GM12878 (cell line): ENCODE results near the gene RET. TPM values are rescaled to one million over a fixed set of nuclear protein-coding genes. Genes with fewer than 3 reads are reported as not detected.

Source experiments
- ATAC-seq: fragments of 200-7000 bp; cut with Tn5 transposase; 3 replicates; pipeline ENCODE4 v1.9.1; 2020; ENCODE audit warnings: mild to moderate bottlenecking, moderate library complexity
- Bru-seq: library from RNA; stranded (reverse); fragments of 400-500 nt; gene quantifications from one replicate; lab custom pipeline; 2021; lab: Mats Ljungman, UMichigan
- BruChase-seq, 2 experiments: library from RNA; stranded (reverse); fragments of 400-500 nt; gene quantifications; one replicate each; lab custom pipeline; 2021; lab: Mats Ljungman, UMichigan
- BruUV-seq: library from RNA; stranded (reverse); fragments of 400-500 nt; replicated peaks from 2 replicates; lab custom pipeline; 2021; lab: Mats Ljungman, UMichigan
- CTCF ChIA-PET: fragments of 300-600 bp; sonication (Branson Sonifier 250); formaldehyde crosslinking; extraction: SDS; loops from one replicate; lab custom pipeline; 2021; ENCODE audit warnings: inconsistent platforms; lab: Yijun Ruan, JAX
- POLR2A ChIA-PET: fragments of 350-600 bp; formaldehyde crosslinking; extraction: SDS; loops from one replicate; lab custom pipeline; 2021; ENCODE audit warnings: inconsistent platforms; lab: Charles Lee
- RAD21 ChIA-PET: fragments of 300-600 bp; sonication (Branson Sonifier 250); formaldehyde crosslinking; loops from one replicate; lab custom pipeline; 2023; ENCODE audit warnings: antibody characterized with exemption; ENCODE audit not compliant: unreplicated experiment; lab: Charles Lee
- SMC1A ChIA-PET: fragments of 300-600 bp; sonication (Branson Sonifier 250); formaldehyde crosslinking; loops from one replicate; lab custom pipeline; 2023; ENCODE audit not compliant: unreplicated experiment, uncharacterized antibody; lab: Charles Lee
- DNase-seq: peaks from one replicate; pipeline ENCODE4 v3.0.0-alpha.2; 2011; ENCODE audit warnings: low read depth, low spot score
- FAIRE-seq: peaks from 3 replicates; lab custom pipeline; 2011; peaks lifted over from hg19 to GRCh38; lab: Jason Lieb, UNC
- H2AFZ ChIP-seq: 2 replicates; pipeline ENCODE4 v1.6.0; 2011; ENCODE audit warnings: low read depth, low read length, control low read depth; ENCODE audit not compliant: control insufficient read depth
- H3K27ac ChIP-seq: 2 replicates; pipeline ENCODE4 v1.5.1; 2011; ENCODE audit warnings: control low read depth; ENCODE audit not compliant: control insufficient read depth, insufficient read depth
- H3K27me3 ChIP-seq, 2 experiments: replicated peaks in 1 of 2; 2 replicates each; pipeline versions ENCODE4 v1.6.0 to v1.6.1; 2011; ENCODE audit warnings: low read length in 1 of 2; ENCODE audit not compliant: control insufficient read depth in 2 of 2, insufficient read depth in 2 of 2
- H3K36me3 ChIP-seq, 2 experiments: 2 replicates each; pipeline ENCODE4 v1.5.1; 2011; ENCODE audit warnings: low read length in 1 of 2; ENCODE audit not compliant: control insufficient read depth in 2 of 2, insufficient read depth in 2 of 2
- H3K4me1 ChIP-seq: 2 replicates; pipeline ENCODE4 v1.6.1; 2011; ENCODE audit warnings: mild to moderate bottlenecking, low read length, moderate library complexity, mixed read lengths; ENCODE audit not compliant: control insufficient read depth, insufficient read depth
- H3K4me2 ChIP-seq: 2 replicates; pipeline ENCODE4 v1.6.0; 2011; ENCODE audit warnings: control low read depth; ENCODE audit not compliant: control insufficient read depth, insufficient read depth
- H3K4me3 ChIP-seq: fragments of 200-600 bp; sonication (generic); 2 replicates; pipeline ENCODE4 v1.5.1; 2016
- H3K79me2 ChIP-seq: 2 replicates; pipeline ENCODE4 v1.6.0; 2011; ENCODE audit warnings: low read length; ENCODE audit not compliant: control insufficient read depth, insufficient read depth
- H3K9ac ChIP-seq: 2 replicates; pipeline ENCODE4 v1.8.0; 2011; ENCODE audit warnings: low read length, control low read depth, mixed read lengths; ENCODE audit not compliant: control insufficient read depth, insufficient read depth
- H3K9me3 ChIP-seq: replicated peaks from 3 replicates; pipeline ENCODE4 v1.5.1; 2011; ENCODE audit warnings: mild to moderate bottlenecking, low read length; ENCODE audit not compliant: control insufficient read depth, insufficient read depth
- H4K20me1 ChIP-seq: 2 replicates; pipeline ENCODE4 v1.6.0; 2011; ENCODE audit not compliant: control insufficient read depth, insufficient read depth
- CEBPB ChIP-seq, 2 experiments: fragments of 150-350 bp in 1 of 2; IDR thresholded peaks; 2 replicates each; pipeline ENCODE4 v1.6.1; 2012 to 2014; ENCODE audit warnings: low read depth in 2 of 2, low read length in 2 of 2, borderline replicate concordance in 1 of 2, inconsistent platforms in 1 of 2
- DPF2 ChIP-seq: fragments of 450-650 bp; IDR thresholded peaks from 2 replicates; pipeline ENCODE4 v1.6.1; 2017; ENCODE audit warnings: mild to moderate bottlenecking
- ESRRA ChIP-seq: IDR thresholded peaks from 2 replicates; pipeline ENCODE4 v1.6.1; 2012; ENCODE audit warnings: mild to moderate bottlenecking, low read length, improper control_type of control experiment
- GATAD2B ChIP-seq: fragments of 450-650 bp; conservative IDR thresholded peaks from 2 replicates; pipeline ENCODE4 v1.6.1; 2017; ENCODE audit warnings: low read depth, mild to moderate bottlenecking, moderate library complexity
- IKZF1 ChIP-seq: fragments of 450-650 bp; conservative IDR thresholded peaks from 2 replicates; pipeline ENCODE4 v1.6.1; 2017; ENCODE audit warnings: antibody characterized with exemption, mild to moderate bottlenecking
- KLF5 ChIP-seq: fragments of 450-650 bp; IDR thresholded peaks from 2 replicates; pipeline ENCODE4 v1.6.1; 2014; ENCODE audit warnings: mild to moderate bottlenecking; ENCODE audit not compliant: partially characterized antibody
- NFYB ChIP-seq: IDR thresholded peaks from 2 replicates; pipeline ENCODE4 v1.6.1; 2011; ENCODE audit warnings: low read depth, mild to moderate bottlenecking, low read length, improper control_type of control experiment, moderate library complexity; ENCODE audit not compliant: insufficient read depth
- POU2F2 ChIP-seq: IDR thresholded peaks from 3 replicates; pipeline ENCODE4 v1.6.1; 2011; ENCODE audit warnings: low read depth, mild to moderate bottlenecking, low read length, borderline replicate concordance
- RAD21 ChIP-seq: IDR thresholded peaks from 2 replicates; pipeline ENCODE4 v1.6.1; 2011; ENCODE audit warnings: mild to moderate bottlenecking, low read depth, low read length, moderate library complexity; ENCODE audit not compliant: insufficient read depth
- TBL1XR1 ChIP-seq: IDR thresholded peaks from 2 replicates; pipeline ENCODE4 v1.6.1; 2012; ENCODE audit warnings: low read depth, low read length, improper control_type of control experiment
- TCF3 ChIP-seq: IDR thresholded peaks from 2 replicates; pipeline ENCODE4 v1.6.1; 2012; ENCODE audit warnings: low read depth, mild to moderate bottlenecking, low read length, borderline replicate concordance; ENCODE audit not compliant: insufficient read depth
- TCF7 ChIP-seq: IDR thresholded peaks from 2 replicates; pipeline ENCODE4 v1.6.1; 2014; ENCODE audit warnings: antibody characterized with exemption, borderline replicate concordance
- WRNIP1 ChIP-seq: IDR thresholded peaks from 2 replicates; pipeline ENCODE4 v1.6.1; 2011; ENCODE audit warnings: low read depth, low read length, improper control_type of control experiment, borderline replicate concordance
- YBX1 ChIP-seq: fragments of 450-650 bp; IDR thresholded peaks from 2 replicates; pipeline ENCODE4 v1.6.1; 2016; ENCODE audit warnings: antibody characterized with exemption
- ZNF384 ChIP-seq: IDR thresholded peaks from 2 replicates; pipeline ENCODE4 v1.6.1; 2012; ENCODE audit warnings: low read depth, mild to moderate bottlenecking, low read length, improper control_type of control experiment, borderline replicate concordance
- WGBS: methylation state at CpG from one replicate; pipeline ENCODE4 v1.1.6; 2016; ENCODE audit warnings: low lambda C conversion rate; ENCODE audit not compliant: insufficient replicate concordance, insufficient coverage; ENCODE audit errors: missing lambda C conversion rate; 5-methylcytosine and 5-hydroxymethylcytosine counted together
- in situ Hi-C: fragments of 300-500 bp; cut with MboI; formaldehyde crosslinking; loops from 9 replicates; pipeline ENCODE4 v1.14.3; 2018; ENCODE audit warnings: mixed read lengths
- intact Hi-C: fragments of 100-400 bp; cut with micrococcal nuclease; formaldehyde crosslinking; loops from one replicate; pipeline ENCODE4 v1.14.2; 2022; ENCODE audit not compliant: unreplicated experiment
- long read RNA-seq, 2 experiments: library from polyadenylated mRNA; unstranded; transcript quantifications; one replicate each; pipeline ENCODE4 v2.0.0, GENCODE V29; 2019 to 2020
- polyA minus RNA-seq, 3 experiments: library from RNA; depleted of rRNA, polyadenylated mRNA; stranded (reverse); fragments of >200 nt; gene quantifications; 2 replicates each; pipeline ENCODE4 v1.2.3, GENCODE V29; 2011
- polyA plus RNA-seq, 11 experiments: library from polyadenylated mRNA; depleted of rRNA in 4 of 11; unstranded in 6 of 11; stranded (reverse) in 5 of 11; fragments of >200 nt; fragmentation: Nextera tagmentation in 4 of 11; fragmentation: Illumina TruSeq in 1 of 11; extraction: Ambion mirVana in 4 of 11; extraction: Trizol in 1 of 11; gene quantifications; 1 replicate in 1 of 11; 2 replicates in 10 of 11; pipeline versions ENCODE4 v1.2.1 to v1.2.3, GENCODE V29; 2011 to 2016; ENCODE audit warnings: inconsistent platforms in 2 of 11, missing spikeins in 2 of 11, low read depth in 1 of 11
- total RNA-seq, 4 experiments: library from RNA; depleted of rRNA in 3 of 4; stranded (reverse); fragments of >200 nt in 3 of 4; fragmentation: Illumina TruSeq in 1 of 4; extraction: Trizol in 1 of 4; gene quantifications; 2 replicates each; pipeline versions ENCODE4 v1.2.1 to v1.2.3, GENCODE V29; 2013 to 2021
- TF ChIP-seq, protein P1 (sequence below): fragments of 150-350 bp; IDR thresholded peaks from 2 replicates; pipeline ENCODE4 v1.6.1; 2014; ENCODE audit warnings: mild to moderate bottlenecking, low read depth, low read length
- TF ChIP-seq, protein P2 (sequence below): IDR thresholded peaks from 2 replicates; pipeline ENCODE4 v1.6.1; 2011; ENCODE audit warnings: borderline replicate concordance, low read depth, mild to moderate bottlenecking, moderate library complexity, mixed read lengths, low read length; ENCODE audit not compliant: insufficient read depth; ENCODE audit errors: extremely low read length

RET gene
- total RNA-seq (2013; cell fraction: nucleolus; rRNA removed): not detected in 2 replicates
- not detected in 2 replicates for total RNA-seq (2014; rRNA removed)
- total RNA-seq (2014; rRNA removed; fragmentation: Illumina TruSeq; extraction: Trizol): not detected in 2 replicates
- total RNA-seq (2021): not detected in 2 replicates
- not detected for polyA plus RNA-seq (2011; ENCODE audit: low read depth)
- polyA plus RNA-seq (2011; rRNA removed): 0.07 TPM in 1 of 2 replicates, not detected in the other
- polyA plus RNA-seq (2011; cell fraction: cytosol; rRNA removed): 0.02 and 0.03 TPM in 2 replicates
- 0.03 and 0.06 TPM in 2 replicates for polyA plus RNA-seq (2011; cell fraction: nucleus; rRNA removed)
- 0.03 TPM in 1 of 2 replicates, not detected in the other for polyA plus RNA-seq (2012)
- not detected in 2 replicates for polyA plus RNA-seq (2014; fragmentation: Illumina TruSeq; extraction: Trizol)
- polyA plus RNA-seq (2014; fragmentation: Nextera tagmentation; extraction: Ambion mirVana): not detected
- not detected in 2 replicates for polyA plus RNA-seq (2014; rRNA removed)
- polyA plus RNA-seq (2016; fragmentation: Nextera tagmentation; extraction: Ambion mirVana): not detected
- not detected in 2 replicates for polyA minus RNA-seq (2011; rRNA and poly(A)+ RNA removed)
- polyA minus RNA-seq (2011; cell fraction: cytosol; rRNA and poly(A)+ RNA removed): not detected in 2 replicates
- not detected in 2 replicates for polyA minus RNA-seq (2011; cell fraction: nucleus; rRNA and poly(A)+ RNA removed)
- percentile 6 among the genes with signal in this experiment for Bru-seq, nascent RNA
- BruChase-seq, experiment 1, labeled RNA remaining after a 6-hour chase: percentile 6 among the genes with signal in this experiment
- percentile 7 among the genes with signal in this experiment for BruChase-seq, experiment 2, labeled RNA remaining after a 2-hour chase
- long read RNA-seq, experiment 1: 0 reads
- long read RNA-seq, experiment 2: 0 reads

DNA sequence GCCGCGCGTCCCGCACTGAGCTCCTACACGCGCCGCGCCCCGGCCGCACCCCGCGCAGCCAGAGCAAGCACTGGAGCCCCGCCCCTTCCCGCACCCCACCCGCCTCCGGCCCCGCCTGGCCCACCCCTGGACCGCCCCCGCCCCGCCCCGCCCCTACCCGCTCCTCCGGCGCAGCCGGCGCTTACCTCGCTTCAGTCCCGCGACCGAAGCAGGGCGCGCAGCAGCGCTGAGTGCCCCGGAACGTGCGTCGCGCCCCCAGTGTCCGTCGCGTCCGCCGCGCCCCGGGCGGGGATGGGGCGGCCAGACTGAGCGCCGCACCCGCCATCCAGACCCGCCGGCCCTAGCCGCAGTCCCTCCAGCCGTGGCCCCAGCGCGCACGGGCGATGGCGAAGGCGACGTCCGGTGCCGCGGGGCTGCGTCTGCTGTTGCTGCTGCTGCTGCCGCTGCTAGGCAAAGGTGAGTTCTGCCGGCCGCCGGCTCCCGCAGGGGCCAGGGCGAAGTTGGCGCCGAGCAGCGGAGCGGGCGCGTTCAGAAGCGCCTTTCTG lies at the start of gene RET:
Gene RET, plus strand, starts transcription at position 194 of the 545 bp plus-strand sequence. Its CDS starts 190 bp downstream, at position 384.
- WGBS: 19% methylated on average over 21 of the region's 78 CpGs
- Histone ChIP-seq H3K4me1 (no peaks in the 10 kb centered on the region), H3K4me3 (no peak within 1 kb of the TSS), H3K27ac (no peak within 1 kb of the TSS), H3K9me3 (no peaks in the 10 kb centered on the region)
- intact Hi-C loops: no loop called here
- CTCF ChIA-PET: no interaction called here
- FAIRE-seq (no peak), DNase-seq (no peak)
- TF ChIP-seq POU2F2 (no peak), DPF2 (no peak), NFYB (no peak), YBX1 (no peak), WRNIP1 (no peak), GATAD2B (no peak), CEBPB (IDR thresholded peaks at IDR 0.05; ENCODE audit: borderline replicate concordance in 1 of 2, low read depth in 2 of 2, low read length in 2 of 2) (no peak), RAD21 (no peak), KLF5 (no peak), TCF3 (no peak), ZNF384 (no peak), IKZF1 (no peak), ESRRA (no peak), TCF7 (no peak), TBL1XR1 (no peak)
- TF ChIP-seq, protein P1, sequence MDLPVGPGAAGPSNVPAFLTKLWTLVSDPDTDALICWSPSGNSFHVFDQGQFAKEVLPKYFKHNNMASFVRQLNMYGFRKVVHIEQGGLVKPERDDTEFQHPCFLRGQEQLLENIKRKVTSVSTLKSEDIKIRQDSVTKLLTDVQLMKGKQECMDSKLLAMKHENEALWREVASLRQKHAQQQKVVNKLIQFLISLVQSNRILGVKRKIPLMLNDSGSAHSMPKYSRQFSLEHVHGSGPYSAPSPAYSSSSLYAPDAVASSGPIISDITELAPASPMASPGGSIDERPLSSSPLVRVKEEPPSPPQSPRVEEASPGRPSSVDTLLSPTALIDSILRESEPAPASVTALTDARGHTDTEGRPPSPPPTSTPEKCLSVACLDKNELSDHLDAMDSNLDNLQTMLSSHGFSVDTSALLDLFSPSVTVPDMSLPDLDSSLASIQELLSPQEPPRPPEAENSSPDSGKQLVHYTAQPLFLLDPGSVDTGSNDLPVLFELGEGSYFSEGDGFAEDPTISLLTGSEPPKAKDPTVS: no peak
- TF ChIP-seq, protein P2, sequence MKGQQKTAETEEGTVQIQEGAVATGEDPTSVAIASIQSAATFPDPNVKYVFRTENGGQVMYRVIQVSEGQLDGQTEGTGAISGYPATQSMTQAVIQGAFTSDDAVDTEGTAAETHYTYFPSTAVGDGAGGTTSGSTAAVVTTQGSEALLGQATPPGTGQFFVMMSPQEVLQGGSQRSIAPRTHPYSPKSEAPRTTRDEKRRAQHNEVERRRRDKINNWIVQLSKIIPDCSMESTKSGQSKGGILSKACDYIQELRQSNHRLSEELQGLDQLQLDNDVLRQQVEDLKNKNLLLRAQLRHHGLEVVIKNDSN: no peak
- TF ChIP-seq, all 136 proteins: peak for 0
- H3K79me2 ChIP-seq: no peaks in the 10 kb centered on the region
- no peak within 1 kb of the TSS for H3K9ac ChIP-seq
- H3K4me2 ChIP-seq: peak within 1 kb of the TSS; percentile 7; the same call in 1 of the 2 replicates
- H3K36me3 ChIP-seq: no peaks in the 10 kb centered on the region
- no peak within 1 kb of the TSS for H2AFZ ChIP-seq
- in situ Hi-C loops: no loop called here
- H3K27me3 ChIP-seq: peaks cover 0 to 9% of the 10 kb centered on the region in 2 experiments; a peak in 2 of 4 replicates
- no peak for ATAC-seq
- ChIA-PET POLR2A (no interaction called here), SMC1A (no interaction called here), RAD21 (no interaction called here)
- no TSS peak for BruUV-seq
- H4K20me1 ChIP-seq: no peaks in the 10 kb centered on the region
